WTC11 (cell line): ENCODE results near the gene MRS2. TPM values are rescaled to one million over a fixed set of nuclear protein-coding genes. Genes with fewer than 3 reads are reported as not detected.

Experiments
- ATAC-seq: fragments of 200-7000 bp; cut with Tn5 transposase; 2 replicates; pipeline ENCODE4 v1.10.0; 2021; ENCODE audit warnings: mild to moderate bottlenecking, moderate library complexity
- CTCF ChIA-PET: fragments of 300-600 bp; sonication (Branson Sonifier 250); formaldehyde crosslinking; loops from one replicate; lab custom pipeline; 2021; ENCODE audit warnings: antibody characterized with exemption; lab: Charles Lee
- POLR2A ChIA-PET: fragments of 350-600 bp; sonication (Branson Sonifier 250); formaldehyde crosslinking; loops from one replicate; lab custom pipeline; 2021; ENCODE audit warnings: antibody characterized with exemption; lab: Charles Lee
- DNase-seq: peaks from one replicate; pipeline ENCODE4 v3.0.0; 2021; ENCODE audit warnings: low spot score
- H3K27ac Mint-ChIP-seq: 2 replicates; pipeline ENCODE4 v1.8.0; 2021; ENCODE audit warnings: mixed read lengths
- H3K27me3 Mint-ChIP-seq: 2 replicates; pipeline ENCODE4 v1.8.0; 2021; ENCODE audit warnings: low read depth, mild to moderate bottlenecking, moderate library complexity, mixed read lengths
- H3K36me3 Mint-ChIP-seq: 2 replicates; pipeline ENCODE4 v1.8.0; 2021; ENCODE audit warnings: mixed read lengths
- H3K4me1 Mint-ChIP-seq: 2 replicates; pipeline ENCODE4 v1.8.0; 2022; ENCODE audit warnings: mixed read lengths
- H3K4me3 Mint-ChIP-seq: 2 replicates; pipeline ENCODE4 v1.8.0; 2021; ENCODE audit warnings: mild to moderate bottlenecking, moderate library complexity, mixed read lengths
- H3K9me3 Mint-ChIP-seq: 2 replicates; pipeline ENCODE4 v1.8.0; 2021; ENCODE audit warnings: mixed read lengths
- ELF4 ChIP-seq: sonication (generic); formaldehyde crosslinking; IDR thresholded peaks from 2 replicates; pipeline ENCODE4 v1.8.1; 2022; ENCODE audit warnings: low read depth, mild to moderate bottlenecking, moderate library complexity, missing genetic modification reagents
- FOXJ3 ChIP-seq: sonication (generic); formaldehyde crosslinking; IDR thresholded peaks from 2 replicates; pipeline ENCODE4 v1.9.0; 2021; ENCODE audit warnings: missing genetic modification reagents, mild to moderate bottlenecking, borderline replicate concordance
- HMGA2 ChIP-seq: fragments of 250-450 bp; sonication (Bioruptor Pico); IDR thresholded peaks from 2 replicates; pipeline ENCODE4 v1.4.0; 2021; ENCODE audit warnings: mild to moderate bottlenecking, moderate library complexity
- NFATC4 ChIP-seq: fragments of 250-450 bp; sonication (Bioruptor Pico); IDR thresholded peaks from 2 replicates; pipeline ENCODE4 v1.9.0; 2021; ENCODE audit warnings: mild to moderate bottlenecking
- NFYB ChIP-seq: sonication (generic); formaldehyde crosslinking; conservative IDR thresholded peaks from 2 replicates; pipeline ENCODE4 v1.8.0; 2022; ENCODE audit warnings: low read depth, missing genetic modification reagents
- ZNF138 ChIP-seq: sonication (generic); formaldehyde crosslinking; conservative IDR thresholded peaks from 2 replicates; pipeline ENCODE4 v1.8.1; 2022; ENCODE audit warnings: mild to moderate bottlenecking, moderate library complexity, missing genetic modification reagents
- total RNA-seq: library from RNA; stranded (reverse); gene quantifications from 3 replicates; pipeline ENCODE4 v1.2.3, GENCODE V29; 2021
- TF ChIP-seq, protein P1 (sequence below): sonication (generic); formaldehyde crosslinking; IDR thresholded peaks from 2 replicates; pipeline ENCODE4 v1.8.1; 2022; ENCODE audit warnings: missing genetic modification reagents, borderline replicate concordance
- TF ChIP-seq, protein P2 (sequence below): sonication (generic); formaldehyde crosslinking; IDR thresholded peaks from 2 replicates; pipeline ENCODE4 v1.8.0; 2022; ENCODE audit warnings: mild to moderate bottlenecking, missing genetic modification reagents
- TF ChIP-seq, protein P3 (sequence below): sonication (generic); formaldehyde crosslinking; conservative IDR thresholded peaks from 2 replicates; pipeline ENCODE4 v1.8.1; 2023; ENCODE audit warnings: mild to moderate bottlenecking, low read depth, missing genetic modification reagents, moderate library complexity
- TF ChIP-seq, protein P4 (sequence below): fragments of 250-450 bp; sonication (Bioruptor Pico); IDR thresholded peaks from 2 replicates; pipeline ENCODE4 v1.9.0; 2021; ENCODE audit warnings: mild to moderate bottlenecking
- TF ChIP-seq, protein P5 (sequence below): sonication (generic); formaldehyde crosslinking; IDR thresholded peaks from 2 replicates; pipeline ENCODE4 v1.8.1; 2023; ENCODE audit warnings: mild to moderate bottlenecking, moderate library complexity, missing genetic modification reagents
- TF ChIP-seq, protein P6 (sequence below): sonication (generic); formaldehyde crosslinking; IDR thresholded peaks from 2 replicates; pipeline ENCODE4 v1.8.1; 2022; ENCODE audit warnings: low read depth, missing genetic modification reagents, borderline replicate concordance
- TF ChIP-seq, protein P7 (sequence below): fragments of 250-450 bp; sonication (Bioruptor Pico); IDR thresholded peaks from 2 replicates; pipeline ENCODE4 v2.1.2; 2022; ENCODE audit warnings: mild to moderate bottlenecking, moderate library complexity
- TF ChIP-seq, protein P8 (sequence below): sonication (generic); formaldehyde crosslinking; IDR thresholded peaks from 2 replicates; pipeline ENCODE4 v1.8.1; 2022; ENCODE audit warnings: mild to moderate bottlenecking, missing genetic modification reagents, moderate library complexity, borderline replicate concordance
- TF ChIP-seq, protein P9 (sequence below): sonication (generic); formaldehyde crosslinking; conservative IDR thresholded peaks from 2 replicates; pipeline ENCODE4 v1.8.1; 2022; ENCODE audit warnings: mild to moderate bottlenecking, missing genetic modification reagents

The MRS2 gene
- total RNA-seq, 1 experiment from 2014 or later: 91.6 TPM

DNA sequence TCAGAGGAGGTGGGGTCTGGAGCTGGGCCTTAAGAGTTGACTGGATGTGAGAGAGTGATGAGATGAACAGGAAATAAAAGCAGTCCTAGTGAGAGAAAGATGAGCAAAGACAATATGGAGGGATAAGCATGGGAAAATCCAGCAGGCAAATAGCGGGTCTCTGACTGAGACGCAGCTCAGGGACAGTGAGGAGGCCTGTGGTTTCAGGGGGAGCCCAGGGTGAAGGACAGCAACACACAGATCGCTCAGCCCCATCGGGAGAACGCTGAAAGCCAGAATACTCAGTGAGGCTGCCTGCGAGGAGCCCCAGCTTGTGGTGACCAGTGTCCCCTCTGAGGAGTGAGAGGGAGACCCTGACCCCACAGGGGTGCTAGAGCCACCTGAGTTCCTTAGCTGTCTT lies 28.1 kb upstream of the MRS2 start (continued):
- TF ChIP-seq, protein P1, sequence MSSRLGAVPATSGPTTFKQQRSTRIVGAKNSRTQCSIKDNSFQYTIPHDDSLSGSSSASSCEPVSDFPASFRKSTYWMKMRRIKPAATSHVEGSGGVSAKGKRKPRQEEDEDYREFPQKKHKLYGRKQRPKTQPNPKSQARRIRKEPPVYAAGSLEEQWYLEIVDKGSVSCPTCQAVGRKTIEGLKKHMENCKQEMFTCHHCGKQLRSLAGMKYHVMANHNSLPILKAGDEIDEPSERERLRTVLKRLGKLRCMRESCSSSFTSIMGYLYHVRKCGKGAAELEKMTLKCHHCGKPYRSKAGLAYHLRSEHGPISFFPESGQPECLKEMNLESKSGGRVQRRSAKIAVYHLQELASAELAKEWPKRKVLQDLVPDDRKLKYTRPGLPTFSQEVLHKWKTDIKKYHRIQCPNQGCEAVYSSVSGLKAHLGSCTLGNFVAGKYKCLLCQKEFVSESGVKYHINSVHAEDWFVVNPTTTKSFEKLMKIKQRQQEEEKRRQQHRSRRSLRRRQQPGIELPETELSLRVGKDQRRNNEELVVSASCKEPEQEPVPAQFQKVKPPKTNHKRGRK: no peak

DNA sequence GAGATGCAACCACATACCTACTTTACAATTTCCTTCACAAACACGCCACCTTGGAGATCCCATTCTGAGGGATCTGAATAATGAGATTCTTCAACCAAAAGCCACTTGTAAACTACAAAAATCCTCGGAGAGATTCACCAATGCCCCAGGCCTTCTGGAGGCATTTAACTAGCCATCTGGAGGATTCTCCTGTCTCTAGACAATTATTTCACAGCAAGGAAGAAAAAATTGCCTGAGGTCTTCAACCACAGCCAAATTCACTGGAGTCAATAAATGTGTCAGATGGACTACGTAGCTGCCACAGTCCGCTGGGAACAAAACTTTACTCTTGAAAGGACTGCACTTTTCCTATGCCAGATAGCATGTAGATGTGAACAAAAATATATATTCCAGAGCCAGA lies 25.9 kb upstream of the MRS2 start:
- Mint-ChIP-seq H3K27ac (no peak overlapping the region), H3K9me3 (peaks cover 8% of the 10 kb centered on the region)
- ATAC-seq: no peak
- POLR2A ChIA-PET: no interaction called here
- TF ChIP-seq, protein P1: no peak
- TF ChIP-seq ELF4 (CRISPR knock-in tag) (no peak), NFATC4 (CRISPR knock-in tag) (no peak), FOXJ3 (CRISPR knock-in tag) (no peak)
- TF ChIP-seq, protein P2, sequence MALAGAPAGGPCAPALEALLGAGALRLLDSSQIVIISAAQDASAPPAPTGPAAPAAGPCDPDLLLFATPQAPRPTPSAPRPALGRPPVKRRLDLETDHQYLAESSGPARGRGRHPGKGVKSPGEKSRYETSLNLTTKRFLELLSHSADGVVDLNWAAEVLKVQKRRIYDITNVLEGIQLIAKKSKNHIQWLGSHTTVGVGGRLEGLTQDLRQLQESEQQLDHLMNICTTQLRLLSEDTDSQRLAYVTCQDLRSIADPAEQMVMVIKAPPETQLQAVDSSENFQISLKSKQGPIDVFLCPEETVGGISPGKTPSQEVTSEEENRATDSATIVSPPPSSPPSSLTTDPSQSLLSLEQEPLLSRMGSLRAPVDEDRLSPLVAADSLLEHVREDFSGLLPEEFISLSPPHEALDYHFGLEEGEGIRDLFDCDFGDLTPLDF: no peak
- TF ChIP-seq, protein P3, sequence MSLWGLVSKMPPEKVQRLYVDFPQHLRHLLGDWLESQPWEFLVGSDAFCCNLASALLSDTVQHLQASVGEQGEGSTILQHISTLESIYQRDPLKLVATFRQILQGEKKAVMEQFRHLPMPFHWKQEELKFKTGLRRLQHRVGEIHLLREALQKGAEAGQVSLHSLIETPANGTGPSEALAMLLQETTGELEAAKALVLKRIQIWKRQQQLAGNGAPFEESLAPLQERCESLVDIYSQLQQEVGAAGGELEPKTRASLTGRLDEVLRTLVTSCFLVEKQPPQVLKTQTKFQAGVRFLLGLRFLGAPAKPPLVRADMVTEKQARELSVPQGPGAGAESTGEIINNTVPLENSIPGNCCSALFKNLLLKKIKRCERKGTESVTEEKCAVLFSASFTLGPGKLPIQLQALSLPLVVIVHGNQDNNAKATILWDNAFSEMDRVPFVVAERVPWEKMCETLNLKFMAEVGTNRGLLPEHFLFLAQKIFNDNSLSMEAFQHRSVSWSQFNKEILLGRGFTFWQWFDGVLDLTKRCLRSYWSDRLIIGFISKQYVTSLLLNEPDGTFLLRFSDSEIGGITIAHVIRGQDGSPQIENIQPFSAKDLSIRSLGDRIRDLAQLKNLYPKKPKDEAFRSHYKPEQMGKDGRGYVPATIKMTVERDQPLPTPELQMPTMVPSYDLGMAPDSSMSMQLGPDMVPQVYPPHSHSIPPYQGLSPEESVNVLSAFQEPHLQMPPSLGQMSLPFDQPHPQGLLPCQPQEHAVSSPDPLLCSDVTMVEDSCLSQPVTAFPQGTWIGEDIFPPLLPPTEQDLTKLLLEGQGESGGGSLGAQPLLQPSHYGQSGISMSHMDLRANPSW: no peak
- TF ChIP-seq, protein P4, sequence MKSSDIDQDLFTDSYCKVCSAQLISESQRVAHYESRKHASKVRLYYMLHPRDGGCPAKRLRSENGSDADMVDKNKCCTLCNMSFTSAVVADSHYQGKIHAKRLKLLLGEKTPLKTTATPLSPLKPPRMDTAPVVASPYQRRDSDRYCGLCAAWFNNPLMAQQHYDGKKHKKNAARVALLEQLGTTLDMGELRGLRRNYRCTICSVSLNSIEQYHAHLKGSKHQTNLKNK: no peak
- TF ChIP-seq, protein P5, sequence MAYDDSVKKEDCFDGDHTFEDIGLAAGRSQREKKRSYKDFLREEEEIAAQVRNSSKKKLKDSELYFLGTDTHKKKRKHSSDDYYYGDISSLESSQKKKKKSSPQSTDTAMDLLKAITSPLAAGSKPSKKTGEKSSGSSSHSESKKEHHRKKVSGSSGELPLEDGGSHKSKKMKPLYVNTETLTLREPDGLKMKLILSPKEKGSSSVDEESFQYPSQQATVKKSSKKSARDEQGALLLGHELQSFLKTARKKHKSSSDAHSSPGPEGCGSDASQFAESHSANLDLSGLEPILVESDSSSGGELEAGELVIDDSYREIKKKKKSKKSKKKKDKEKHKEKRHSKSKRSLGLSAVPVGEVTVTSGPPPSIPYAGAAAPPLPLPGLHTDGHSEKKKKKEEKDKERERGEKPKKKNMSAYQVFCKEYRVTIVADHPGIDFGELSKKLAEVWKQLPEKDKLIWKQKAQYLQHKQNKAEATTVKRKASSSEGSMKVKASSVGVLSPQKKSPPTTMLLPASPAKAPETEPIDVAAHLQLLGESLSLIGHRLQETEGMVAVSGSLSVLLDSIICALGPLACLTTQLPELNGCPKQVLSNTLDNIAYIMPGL (CRISPR knock-in tag): no peak
- TF ChIP-seq, protein P6, sequence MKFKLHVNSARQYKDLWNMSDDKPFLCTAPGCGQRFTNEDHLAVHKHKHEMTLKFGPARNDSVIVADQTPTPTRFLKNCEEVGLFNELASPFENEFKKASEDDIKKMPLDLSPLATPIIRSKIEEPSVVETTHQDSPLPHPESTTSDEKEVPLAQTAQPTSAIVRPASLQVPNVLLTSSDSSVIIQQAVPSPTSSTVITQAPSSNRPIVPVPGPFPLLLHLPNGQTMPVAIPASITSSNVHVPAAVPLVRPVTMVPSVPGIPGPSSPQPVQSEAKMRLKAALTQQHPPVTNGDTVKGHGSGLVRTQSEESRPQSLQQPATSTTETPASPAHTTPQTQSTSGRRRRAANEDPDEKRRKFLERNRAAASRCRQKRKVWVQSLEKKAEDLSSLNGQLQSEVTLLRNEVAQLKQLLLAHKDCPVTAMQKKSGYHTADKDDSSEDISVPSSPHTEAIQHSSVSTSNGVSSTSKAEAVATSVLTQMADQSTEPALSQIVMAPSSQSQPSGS (CRISPR knock-in tag): no peak
- TF ChIP-seq, all 79 proteins: peak for 0
- H3K27me3 Mint-ChIP-seq: no peaks in the 10 kb centered on the region
- no peak overlapping the region for H3K4me3 Mint-ChIP-seq
- no peak for DNase-seq
- CTCF ChIA-PET: interaction anchor here (0.8 to 1.9 kb wide), 3 partner anchors 12 to 94 kb away, joined by 3 to 10 read pairs (median 4); no protein-coding TSS in a partner anchor
- H3K36me3 Mint-ChIP-seq: no peaks in the 10 kb centered on the region
- H3K4me1 Mint-ChIP-seq: peaks cover 14% of the 10 kb centered on the region

DNA sequence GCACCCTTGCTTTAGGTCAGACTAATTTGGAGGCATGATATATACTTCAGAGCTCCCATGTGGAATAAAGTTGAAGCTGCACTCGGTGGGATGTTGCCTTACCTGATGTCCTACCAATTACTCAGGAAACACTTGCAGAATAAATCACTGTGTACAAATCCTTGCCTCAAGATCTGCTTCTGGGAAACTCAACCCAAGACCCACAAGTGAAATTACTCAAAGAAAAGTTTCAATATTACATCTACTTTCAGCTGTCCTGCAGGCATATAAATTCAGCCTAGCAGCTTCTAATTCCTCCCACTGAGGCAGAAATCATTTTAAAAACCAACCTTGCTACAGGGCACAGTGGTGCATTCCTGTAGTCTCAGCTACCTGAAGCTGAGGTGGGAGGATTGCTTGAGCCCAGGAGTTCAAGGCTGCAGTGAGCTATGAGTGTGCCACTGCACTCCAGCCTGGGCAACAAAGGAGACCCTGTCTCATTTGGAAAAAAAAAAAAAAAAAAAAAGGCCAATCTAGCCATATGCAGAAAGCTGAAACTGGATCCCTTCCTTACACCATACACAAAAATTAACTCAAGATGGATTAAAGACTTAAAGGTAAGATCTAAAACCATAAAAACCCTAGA lies 24.2 kb upstream of the MRS2 start:
- ChIA-PET POLR2A (no interaction called here), CTCF (interaction anchor here (0.7 kb wide), 1 partner anchor 267 kb away, joined by 4 read pairs; the partner anchor contains the start of gene KIAA0319)
- no peak for DNase-seq
- Mint-ChIP-seq H3K36me3 (peaks cover under 1% of the 10 kb centered on the region; the same call in 1 of the 2 replicates), H3K27me3 (no peaks in the 10 kb centered on the region), H3K9me3 (peaks cover under 1% of the 10 kb centered on the region), H3K27ac (no peak overlapping the region), H3K4me1 (peaks cover 14% of the 10 kb centered on the region), H3K4me3 (no peak overlapping the region)
- ATAC-seq: no peak
- no peak for TF ChIP-seq HMGA2 (CRISPR knock-in tag)
- TF ChIP-seq, protein P7, sequence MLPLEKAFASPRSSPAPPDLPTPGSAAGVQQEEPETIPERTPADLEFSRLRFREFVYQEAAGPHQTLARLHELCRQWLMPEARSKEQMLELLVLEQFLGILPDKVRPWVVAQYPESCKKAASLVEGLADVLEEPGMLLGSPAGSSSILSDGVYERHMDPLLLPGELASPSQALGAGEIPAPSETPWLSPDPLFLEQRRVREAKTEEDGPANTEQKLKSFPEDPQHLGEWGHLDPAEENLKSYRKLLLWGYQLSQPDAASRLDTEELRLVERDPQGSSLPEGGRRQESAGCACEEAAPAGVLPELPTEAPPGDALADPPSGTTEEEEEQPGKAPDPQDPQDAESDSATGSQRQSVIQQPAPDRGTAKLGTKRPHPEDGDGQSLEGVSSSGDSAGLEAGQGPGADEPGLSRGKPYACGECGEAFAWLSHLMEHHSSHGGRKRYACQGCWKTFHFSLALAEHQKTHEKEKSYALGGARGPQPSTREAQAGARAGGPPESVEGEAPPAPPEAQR (CRISPR knock-in tag): no peak
- TF ChIP-seq NFYB (CRISPR knock-in tag): no peak
- no peak for TF ChIP-seq NFATC4 (CRISPR knock-in tag)
- no peak for TF ChIP-seq ZNF138
- TF ChIP-seq, protein P8, sequence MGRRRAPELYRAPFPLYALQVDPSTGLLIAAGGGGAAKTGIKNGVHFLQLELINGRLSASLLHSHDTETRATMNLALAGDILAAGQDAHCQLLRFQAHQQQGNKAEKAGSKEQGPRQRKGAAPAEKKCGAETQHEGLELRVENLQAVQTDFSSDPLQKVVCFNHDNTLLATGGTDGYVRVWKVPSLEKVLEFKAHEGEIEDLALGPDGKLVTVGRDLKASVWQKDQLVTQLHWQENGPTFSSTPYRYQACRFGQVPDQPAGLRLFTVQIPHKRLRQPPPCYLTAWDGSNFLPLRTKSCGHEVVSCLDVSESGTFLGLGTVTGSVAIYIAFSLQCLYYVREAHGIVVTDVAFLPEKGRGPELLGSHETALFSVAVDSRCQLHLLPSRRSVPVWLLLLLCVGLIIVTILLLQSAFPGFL: no peak
- TF ChIP-seq, protein P9, sequence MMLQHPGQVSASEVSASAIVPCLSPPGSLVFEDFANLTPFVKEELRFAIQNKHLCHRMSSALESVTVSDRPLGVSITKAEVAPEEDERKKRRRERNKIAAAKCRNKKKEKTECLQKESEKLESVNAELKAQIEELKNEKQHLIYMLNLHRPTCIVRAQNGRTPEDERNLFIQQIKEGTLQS (CRISPR knock-in tag): no peak
